ENCODE measurements around the gene UBR4.

Gene UBR4

DNA sequence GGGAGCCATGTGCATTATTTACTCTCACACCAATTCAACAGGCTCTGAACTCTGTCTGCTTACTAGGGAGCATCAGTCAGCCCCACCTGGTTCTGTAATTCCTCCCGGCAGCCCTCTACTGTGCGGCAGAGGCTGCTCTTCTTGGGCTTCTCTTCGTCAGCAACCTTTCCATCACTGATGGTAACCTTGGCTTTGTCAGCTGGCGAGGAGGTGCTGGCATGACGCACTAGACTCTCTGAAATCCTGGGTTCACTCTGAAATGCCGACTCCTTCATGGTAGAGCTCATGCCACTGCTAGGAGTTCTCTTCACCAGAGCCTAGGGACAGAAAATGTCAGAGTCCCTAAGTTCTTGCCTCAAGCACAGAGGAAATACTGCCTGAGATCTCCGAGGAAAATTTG, 49.2 kb downstream of the UBR4 start:
- no peak for DNase-seq (ENCODE audit: low read depth)
- H3K4me3 ChIP-seq (ENCODE audit: low read length), result no peak overlapping the region
- TF ChIP-seq, protein P1, sequence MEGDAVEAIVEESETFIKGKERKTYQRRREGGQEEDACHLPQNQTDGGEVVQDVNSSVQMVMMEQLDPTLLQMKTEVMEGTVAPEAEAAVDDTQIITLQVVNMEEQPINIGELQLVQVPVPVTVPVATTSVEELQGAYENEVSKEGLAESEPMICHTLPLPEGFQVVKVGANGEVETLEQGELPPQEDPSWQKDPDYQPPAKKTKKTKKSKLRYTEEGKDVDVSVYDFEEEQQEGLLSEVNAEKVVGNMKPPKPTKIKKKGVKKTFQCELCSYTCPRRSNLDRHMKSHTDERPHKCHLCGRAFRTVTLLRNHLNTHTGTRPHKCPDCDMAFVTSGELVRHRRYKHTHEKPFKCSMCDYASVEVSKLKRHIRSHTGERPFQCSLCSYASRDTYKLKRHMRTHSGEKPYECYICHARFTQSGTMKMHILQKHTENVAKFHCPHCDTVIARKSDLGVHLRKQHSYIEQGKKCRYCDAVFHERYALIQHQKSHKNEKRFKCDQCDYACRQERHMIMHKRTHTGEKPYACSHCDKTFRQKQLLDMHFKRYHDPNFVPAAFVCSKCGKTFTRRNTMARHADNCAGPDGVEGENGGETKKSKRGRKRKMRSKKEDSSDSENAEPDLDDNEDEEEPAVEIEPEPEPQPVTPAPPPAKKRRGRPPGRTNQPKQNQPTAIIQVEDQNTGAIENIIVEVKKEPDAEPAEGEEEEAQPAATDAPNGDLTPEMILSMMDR (conservative IDR thresholded peaks at IDR 0.05; ENCODE audit: low read depth, low read length), result no peak

DNA sequence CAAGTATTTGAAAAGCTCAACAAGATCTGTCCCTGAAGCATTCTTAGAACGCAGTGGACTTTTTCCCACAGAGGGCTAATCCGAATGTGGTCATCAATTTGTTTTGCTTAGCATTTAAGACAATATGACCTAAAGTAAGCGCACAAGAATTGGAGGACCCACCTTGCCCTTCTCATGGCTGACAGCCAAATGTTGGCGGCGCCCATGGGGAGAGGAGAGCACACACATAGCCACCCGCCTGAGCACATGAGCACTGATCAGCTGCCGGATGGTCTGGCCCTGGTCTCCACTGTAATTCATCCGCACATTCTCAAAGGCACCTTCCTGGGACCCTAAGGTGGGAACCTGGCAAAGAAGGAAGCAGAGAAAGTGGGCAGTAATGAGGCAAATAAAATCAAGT, 52.4 kb downstream of the UBR4 start:
- TF ChIP-seq, protein P1 (conservative IDR thresholded peaks at IDR 0.05; ENCODE audit: low read depth, low read length), result no peak
- H3K4me3 ChIP-seq (ENCODE audit: low read length), result no peak overlapping the region
- DNase-seq (ENCODE audit: low read depth), result no peak

DNA sequence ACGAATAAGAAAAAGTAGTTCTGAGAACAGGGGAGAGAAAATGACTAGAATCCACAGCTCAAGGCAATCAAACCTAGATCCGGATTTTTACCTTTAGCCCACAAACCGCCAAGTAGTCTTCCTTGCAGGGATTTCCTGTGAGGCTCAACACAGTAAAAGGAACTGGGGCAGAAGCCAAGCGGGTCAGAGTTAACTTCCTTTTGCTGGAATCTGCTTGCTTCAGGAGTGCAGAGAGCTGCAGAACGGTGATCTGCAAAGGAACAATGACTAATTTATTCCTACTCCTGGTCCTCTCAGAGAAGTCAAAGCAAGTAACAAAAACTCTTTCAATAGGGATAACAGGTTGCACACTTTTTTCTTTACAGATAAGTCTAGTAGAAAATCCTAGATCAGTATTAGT, 53.4 kb downstream of the UBR4 start:
- H3K4me3 ChIP-seq (ENCODE audit: low read length), result no peak overlapping the region
- DNase-seq (ENCODE audit: low read depth), result peak; percentile 17
- TF ChIP-seq, protein P1 (conservative IDR thresholded peaks at IDR 0.05; ENCODE audit: low read depth, low read length), result no peak

DNA sequence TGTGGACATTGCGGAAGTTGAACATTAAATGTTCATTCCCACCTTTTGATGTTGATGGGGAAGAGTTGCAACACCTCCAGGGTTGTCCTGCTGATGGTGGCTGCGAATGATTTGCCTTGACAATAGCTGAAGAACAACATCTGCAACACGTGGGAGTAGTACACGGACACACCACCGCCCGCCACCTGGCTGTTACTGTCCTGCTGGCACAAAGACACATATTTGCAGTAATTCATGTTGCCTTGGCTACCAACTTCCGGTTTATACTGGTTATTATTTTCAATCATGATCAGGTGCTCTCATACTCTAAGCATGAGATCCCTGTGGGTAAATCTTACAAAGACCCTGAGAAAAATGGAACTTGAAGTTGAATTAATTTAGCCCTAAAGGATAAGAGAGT, 55.2 kb downstream of the UBR4 start:
- DNase-seq (ENCODE audit: low read depth), result no peak
- TF ChIP-seq, protein P1 (conservative IDR thresholded peaks at IDR 0.05; ENCODE audit: low read depth, low read length), result no peak
- no peak overlapping the region for H3K4me3 ChIP-seq (ENCODE audit: low read length)

DNA sequence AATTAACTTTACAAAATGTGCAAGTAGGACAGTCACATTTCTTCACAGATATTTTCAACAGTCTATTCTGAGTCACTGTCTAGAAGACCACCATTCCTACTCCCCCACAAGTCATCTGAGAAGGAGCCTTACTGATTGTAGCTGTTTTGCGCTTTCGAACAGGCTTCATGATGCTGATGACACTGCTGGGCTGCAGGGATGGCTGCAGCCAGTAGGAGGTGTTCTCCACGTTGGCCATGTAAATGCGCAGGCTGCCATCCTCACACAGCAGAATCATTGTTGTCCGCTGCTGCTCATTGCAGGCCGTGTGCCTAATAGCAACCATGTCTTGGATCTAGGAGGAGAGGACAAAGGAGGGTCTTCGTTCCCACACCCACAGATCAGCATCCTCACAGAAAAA, 56.9 kb downstream of the UBR4 start:
- no peak overlapping the region for H3K4me3 ChIP-seq (ENCODE audit: low read length)
- TF ChIP-seq, protein P1 (conservative IDR thresholded peaks at IDR 0.05; ENCODE audit: low read depth, low read length), result no peak
- DNase-seq (ENCODE audit: low read depth), result no peak

DNA sequence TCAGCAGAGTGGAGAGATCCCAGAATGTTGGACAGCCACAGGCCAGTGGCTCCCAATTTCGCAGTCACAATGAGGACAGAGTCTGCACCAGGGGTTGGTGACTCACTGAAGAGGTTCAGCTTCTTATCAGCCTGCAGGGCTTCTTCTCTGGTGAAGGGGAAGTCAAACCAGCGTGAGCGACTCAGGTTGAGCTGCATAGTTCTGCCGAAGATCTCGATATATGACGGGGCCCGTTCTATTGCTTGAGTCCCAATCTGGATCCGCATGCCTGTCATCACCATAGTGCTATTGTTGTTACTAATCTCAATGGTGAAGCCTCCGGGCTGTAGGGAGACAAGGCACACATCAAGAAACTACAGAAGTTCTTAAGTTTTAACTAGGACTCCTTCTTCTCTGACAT, 58.5 kb downstream of the UBR4 start:
- TF ChIP-seq, protein P1 (conservative IDR thresholded peaks at IDR 0.05; ENCODE audit: low read depth, low read length), result no peak
- no peak overlapping the region for H3K4me3 ChIP-seq (ENCODE audit: low read length)
- no peak for DNase-seq (ENCODE audit: low read depth)

DNA sequence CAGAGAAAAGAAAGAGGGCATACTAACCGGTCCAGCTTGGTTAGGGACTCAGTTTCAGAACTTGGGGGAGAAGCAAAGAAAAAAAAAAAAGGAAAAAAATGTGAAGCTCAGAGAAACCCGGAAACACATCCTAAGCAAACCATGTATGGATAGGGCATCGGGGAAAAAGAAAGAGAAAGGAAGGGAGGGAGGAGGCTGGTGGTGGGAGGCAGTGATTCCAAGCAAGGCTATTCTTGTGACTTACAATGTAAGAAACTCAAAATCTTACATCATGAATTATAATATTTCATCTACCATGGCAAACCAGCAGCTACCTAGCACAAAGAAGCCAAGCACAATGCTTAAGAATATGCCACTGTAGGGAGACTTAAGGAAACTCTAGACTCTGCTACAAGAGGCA, 60.3 kb downstream of the UBR4 start:
- TF ChIP-seq, protein P1 (conservative IDR thresholded peaks at IDR 0.05; ENCODE audit: low read depth, low read length), result no peak
- no peak for DNase-seq (ENCODE audit: low read depth)

More for the DNA sequence above, 60.3 kb downstream of the UBR4 start:
- no peak overlapping the region for H3K4me3 ChIP-seq (ENCODE audit: low read length)

Data from retinal pigment epithelial cell (primary cell).